Gastroesophageal sphincter (tissue), 3 donors: ENCODE results near the gene RNLS.

Source experiments
- EP300 ChIP-seq: sonication (generic); formaldehyde crosslinking; IDR thresholded peaks from one replicate; pipeline ENCODE4 v1.6.1; 2017; ENCODE audit warnings: antibody characterized with exemption, mild to moderate bottlenecking
- POLR2A ChIP-seq, 2 donors: fragments of 450-650 bp; IDR thresholded peaks; one replicate each; pipeline ENCODE4 v1.6.1; 2017; ENCODE audit warnings: antibody characterized with exemption in 2 of 2, mild to moderate bottlenecking in 2 of 2, moderate library complexity in 1 of 2
- POLR2AphosphoS5 ChIP-seq: sonication (generic); formaldehyde crosslinking; IDR thresholded peaks from one replicate; pipeline ENCODE4 v1.6.1; 2017; ENCODE audit warnings: antibody characterized with exemption
- TF ChIP-seq, protein P1 (sequence below), 4 experiments: fragments of 200-600 bp in 2 of 4; fragments of 450-650 bp in 2 of 4; sonication (generic) in 1 of 4; IDR thresholded peaks; one replicate each; pipeline ENCODE4 v1.5.1; 2017 to 2019; ENCODE audit warnings: antibody characterized with exemption in 4 of 4, mild to moderate bottlenecking in 2 of 4, moderate library complexity in 2 of 4

DNA sequence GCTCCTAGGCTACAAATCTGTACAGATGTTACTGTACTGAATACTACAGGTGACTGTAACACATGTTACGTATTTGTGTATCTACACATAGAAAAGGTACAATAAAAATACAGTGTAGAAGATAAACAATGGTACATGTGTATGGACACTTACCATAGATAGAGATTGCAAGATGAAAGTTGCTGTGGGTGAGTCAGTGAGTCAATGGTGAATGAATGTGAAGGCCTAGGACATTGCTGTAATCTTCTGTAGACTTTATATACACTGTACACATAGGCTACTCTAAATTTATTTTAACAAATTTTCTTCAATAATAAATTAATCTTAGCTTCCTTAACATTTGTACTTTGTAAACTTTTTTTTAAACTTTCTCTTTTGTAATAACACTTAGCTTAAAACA is 205.6 kb downstream of the RNLS start:
- TF ChIP-seq, protein P1, sequence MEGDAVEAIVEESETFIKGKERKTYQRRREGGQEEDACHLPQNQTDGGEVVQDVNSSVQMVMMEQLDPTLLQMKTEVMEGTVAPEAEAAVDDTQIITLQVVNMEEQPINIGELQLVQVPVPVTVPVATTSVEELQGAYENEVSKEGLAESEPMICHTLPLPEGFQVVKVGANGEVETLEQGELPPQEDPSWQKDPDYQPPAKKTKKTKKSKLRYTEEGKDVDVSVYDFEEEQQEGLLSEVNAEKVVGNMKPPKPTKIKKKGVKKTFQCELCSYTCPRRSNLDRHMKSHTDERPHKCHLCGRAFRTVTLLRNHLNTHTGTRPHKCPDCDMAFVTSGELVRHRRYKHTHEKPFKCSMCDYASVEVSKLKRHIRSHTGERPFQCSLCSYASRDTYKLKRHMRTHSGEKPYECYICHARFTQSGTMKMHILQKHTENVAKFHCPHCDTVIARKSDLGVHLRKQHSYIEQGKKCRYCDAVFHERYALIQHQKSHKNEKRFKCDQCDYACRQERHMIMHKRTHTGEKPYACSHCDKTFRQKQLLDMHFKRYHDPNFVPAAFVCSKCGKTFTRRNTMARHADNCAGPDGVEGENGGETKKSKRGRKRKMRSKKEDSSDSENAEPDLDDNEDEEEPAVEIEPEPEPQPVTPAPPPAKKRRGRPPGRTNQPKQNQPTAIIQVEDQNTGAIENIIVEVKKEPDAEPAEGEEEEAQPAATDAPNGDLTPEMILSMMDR (IDR thresholded peaks at IDR 0.05), result no peak
- TF ChIP-seq POLR2A (IDR thresholded peaks at IDR 0.05) (no peak), POLR2AphosphoS5 (no peak), EP300 (no peak)
